DND-41 (cell line): ENCODE data around the gene OSM.

ENCODE experiments used
- CTCF ChIP-seq: IDR thresholded peaks from 2 replicates; pipeline ENCODE4 v1.5.1; 2012; ENCODE audit warnings: borderline replicate concordance, low read length, moderate library complexity, mild to moderate bottlenecking; ENCODE audit not compliant: poor library complexity, severe bottlenecking; ENCODE audit errors: extremely low read depth
- EZH2 ChIP-seq: IDR thresholded peaks from 3 replicates; pipeline ENCODE4 v1.6.1; 2012; ENCODE audit warnings: borderline replicate concordance, low read depth, mild to moderate bottlenecking, moderate library complexity, low read length, inconsistent platforms; ENCODE audit not compliant: severe bottlenecking

GRCh38 chr22:30221121-30221992 is 45.3 kb downstream of the OSM start:
- TF ChIP-seq CTCF (peak; percentile 19), EZH2 (no peak)
